Upper lobe of left lung (tissue), 6 donors: ENCODE results near the gene STARD10. TPM values are rescaled to one million over a fixed set of nuclear protein-coding genes. Genes with fewer than 3 reads are reported as not detected.
A peak's percentile ranks its signal among the peaks of the same experiment; 100 is the strongest.

Experiments
- ATAC-seq, 2 donors: fragments of 200-7000 bp; cut with Tn5 transposase; one replicate each; pipeline ENCODE4 v1.9.1; 2022; ENCODE audit warnings: mild to moderate bottlenecking in 2 of 2, moderate library complexity in 2 of 2; ENCODE audit not compliant: low FRiP score in 2 of 2
- DNase-seq, 2 donors: peaks; one replicate each; pipeline ENCODE4 v3.0.0-alpha.2; 2019 to 2020
- H3K27ac ChIP-seq, 4 donors: fragments of 200-600 bp; sonication (generic); one replicate each; pipeline ENCODE4 v1.5.1; 2016 to 2019
- H3K27me3 ChIP-seq, 4 donors: fragments of 200-600 bp; sonication (generic); one replicate each; pipeline ENCODE4 v1.5.1; 2017 to 2019
- H3K36me3 ChIP-seq, 4 donors: fragments of 200-600 bp; sonication (generic); one replicate each; pipeline ENCODE4 v1.5.1; 2016 to 2019
- H3K4me1 ChIP-seq, 4 donors: fragments of 200-600 bp; sonication (generic); one replicate each; pipeline ENCODE4 v1.5.1; 2018 to 2019
- H3K4me3 ChIP-seq, 4 donors: fragments of 200-600 bp; sonication (generic); one replicate each; pipeline ENCODE4 v1.5.1; 2017 to 2019; ENCODE audit warnings: mild to moderate bottlenecking in 2 of 4, moderate library complexity in 1 of 4
- H3K9me3 ChIP-seq, 4 donors: fragments of 200-600 bp; sonication (generic); one replicate each; pipeline ENCODE4 v1.5.1; 2018 to 2019
- EP300 ChIP-seq, 4 donors: sonication (generic); formaldehyde crosslinking; IDR thresholded peaks; one replicate each; pipeline ENCODE4 v1.5.1; 2017; ENCODE audit warnings: antibody characterized with exemption in 4 of 4, control low read depth in 2 of 4
- POLR2A ChIP-seq, 4 donors: fragments of 450-650 bp; IDR thresholded peaks; one replicate each; pipeline ENCODE4 v1.5.1; 2016 to 2017; ENCODE audit warnings: antibody characterized with exemption in 4 of 4, mild to moderate bottlenecking in 2 of 4
- POLR2AphosphoS5 ChIP-seq, 2 donors: sonication (generic); formaldehyde crosslinking; IDR thresholded peaks; one replicate each; pipeline ENCODE4 v1.5.1; 2017; ENCODE audit warnings: antibody characterized with exemption in 2 of 2
- WGBS, 2 donors: methylation state at CpG; one replicate each; pipeline ENCODE4 v1.1.5; 2017 to 2018; 5-methylcytosine and 5-hydroxymethylcytosine counted together
- total RNA-seq, 6 donors: library from RNA; depleted of rRNA in 4 of 6; stranded (reverse); fragments of >200 nt in 4 of 6; gene quantifications; one replicate each; pipeline versions ENCODE4 v1.1.0 to v1.2.1, GENCODE V29; 2016 to 2021
- TF ChIP-seq, protein P1 (sequence below), 6 experiments: fragments of 450-650 bp in 4 of 6; fragments of 200-600 bp in 2 of 6; sonication (generic) in 2 of 6; IDR thresholded peaks; one replicate each; pipeline ENCODE4 v1.5.1; 2016 to 2019; ENCODE audit warnings: antibody characterized with exemption in 6 of 6
- donor health status: DM: no; HTN: no; CAD: no; lungs with moderate emphysema.
- donor health status: DM: no; HTN: yes; CAD: no; lungs with severe emphysema.

The STARD10 gene
- total RNA-seq, 6 donors from 2014 or later = 93.2 to 227 (median 151) TPM

DNA sequence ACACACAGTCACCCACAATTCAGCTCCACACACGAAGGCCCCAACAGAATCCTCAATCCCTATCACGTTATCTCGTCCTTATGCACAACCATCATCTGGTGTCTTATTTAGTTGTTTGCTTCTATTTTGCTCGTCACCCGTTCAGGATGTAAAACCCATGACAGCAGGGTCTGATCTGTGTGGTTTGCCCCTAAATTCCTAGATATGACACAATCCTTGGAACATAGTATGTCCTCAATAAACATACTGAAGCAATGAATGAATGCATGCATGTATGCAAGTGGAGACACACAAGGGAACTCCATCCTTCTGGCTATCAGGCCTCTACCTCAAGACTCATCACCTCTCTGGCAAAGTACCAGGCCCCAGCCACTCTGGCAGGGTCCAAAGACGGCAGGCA, 20.2 kb downstream of the STARD10 start:
- H3K27ac ChIP-seq = no peak overlapping the region
- TF ChIP-seq POLR2AphosphoS5 (IDR thresholded peaks at IDR 0.05) (no peak), EP300 (IDR thresholded peaks at IDR 0.05) (no peak), POLR2A (IDR thresholded peaks at IDR 0.05) (no peak)
- TF ChIP-seq, protein P1, sequence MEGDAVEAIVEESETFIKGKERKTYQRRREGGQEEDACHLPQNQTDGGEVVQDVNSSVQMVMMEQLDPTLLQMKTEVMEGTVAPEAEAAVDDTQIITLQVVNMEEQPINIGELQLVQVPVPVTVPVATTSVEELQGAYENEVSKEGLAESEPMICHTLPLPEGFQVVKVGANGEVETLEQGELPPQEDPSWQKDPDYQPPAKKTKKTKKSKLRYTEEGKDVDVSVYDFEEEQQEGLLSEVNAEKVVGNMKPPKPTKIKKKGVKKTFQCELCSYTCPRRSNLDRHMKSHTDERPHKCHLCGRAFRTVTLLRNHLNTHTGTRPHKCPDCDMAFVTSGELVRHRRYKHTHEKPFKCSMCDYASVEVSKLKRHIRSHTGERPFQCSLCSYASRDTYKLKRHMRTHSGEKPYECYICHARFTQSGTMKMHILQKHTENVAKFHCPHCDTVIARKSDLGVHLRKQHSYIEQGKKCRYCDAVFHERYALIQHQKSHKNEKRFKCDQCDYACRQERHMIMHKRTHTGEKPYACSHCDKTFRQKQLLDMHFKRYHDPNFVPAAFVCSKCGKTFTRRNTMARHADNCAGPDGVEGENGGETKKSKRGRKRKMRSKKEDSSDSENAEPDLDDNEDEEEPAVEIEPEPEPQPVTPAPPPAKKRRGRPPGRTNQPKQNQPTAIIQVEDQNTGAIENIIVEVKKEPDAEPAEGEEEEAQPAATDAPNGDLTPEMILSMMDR (IDR thresholded peaks at IDR 0.05) = no peak
- WGBS, 2 donors = 78 to 84% methylated on average over 6 of the region's 6 CpGs
- no peak for DNase-seq
- H3K4me1 ChIP-seq = peaks cover 12 to 36% (median 26%) of the 10 kb centered on the region in 4 donors
- H3K9me3 ChIP-seq = no peaks in the 10 kb centered on the region
- no peak overlapping the region for H3K4me3 ChIP-seq
- no peak for ATAC-seq
- H3K27me3 ChIP-seq = no peaks in the 10 kb centered on the region
- no peaks in the 10 kb centered on the region for H3K36me3 ChIP-seq

DNA sequence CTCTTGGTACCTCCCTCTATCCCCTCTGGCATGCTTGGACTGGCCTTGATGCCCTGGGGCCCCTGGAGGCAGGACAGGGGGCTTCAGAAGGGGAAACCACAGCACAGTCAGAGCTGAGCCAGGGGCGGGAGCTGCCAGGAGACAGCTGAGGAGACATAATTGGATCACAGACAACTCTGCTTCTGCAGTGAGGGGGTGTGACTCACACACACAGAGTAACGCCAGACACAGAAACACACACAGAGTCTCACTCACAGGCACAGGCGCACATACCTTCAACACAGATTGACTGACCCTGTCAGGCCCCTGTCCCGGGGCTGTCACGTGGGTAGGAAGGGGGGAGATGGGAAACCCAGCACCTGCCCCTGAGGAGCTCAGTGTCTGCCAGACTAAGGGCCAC, 20.6 kb downstream of the STARD10 start:
- DNase-seq = no peak
- Histone ChIP-seq H3K4me3 (no peak overlapping the region), H3K27me3 (no peaks in the 10 kb centered on the region), H3K36me3 (no peaks in the 10 kb centered on the region), H3K4me1 (peaks cover 12 to 32% (median 24%) of the 10 kb centered on the region in 4 donors), H3K9me3 (no peaks in the 10 kb centered on the region), H3K27ac (no peak overlapping the region)
- TF ChIP-seq, protein P1 (IDR thresholded peaks at IDR 0.05) = no peak
- TF ChIP-seq POLR2A (IDR thresholded peaks at IDR 0.05) (no peak), EP300 (IDR thresholded peaks at IDR 0.05) (no peak), POLR2AphosphoS5 (IDR thresholded peaks at IDR 0.05) (no peak)
- 43 to 58% methylated on average over 5 of the region's 5 CpGs for whole genome bisulfite sequencing, 2 donors
- ATAC-seq = peak in 1 of 2 donors; percentile 83

GRCh38 chr11:72772059-72772458, 21.8 kb downstream of the STARD10 start:
- 90% methylated on average over 11 of the region's 12 CpGs; no CpG with 5 or more reads in 1 of the 2 donors for WGBS, 2 donors
- TF ChIP-seq EP300 (IDR thresholded peaks at IDR 0.05) (no peak), POLR2A (IDR thresholded peaks at IDR 0.05) (no peak), POLR2AphosphoS5 (IDR thresholded peaks at IDR 0.05) (no peak)
- TF ChIP-seq, protein P1 (IDR thresholded peaks at IDR 0.05) = no peak
- DNase-seq (peak in 1 of 2 donors; percentile 33), ATAC-seq (no peak)
- no peaks in the 10 kb centered on the region for H3K9me3 ChIP-seq
- no peak overlapping the region for H3K27ac ChIP-seq
- no peaks in the 10 kb centered on the region for H3K36me3 ChIP-seq
- no peaks in the 10 kb centered on the region for H3K27me3 ChIP-seq
- H3K4me1 ChIP-seq = peaks cover 6 to 19% (median 12%) of the 10 kb centered on the region in 4 donors
- no peak overlapping the region for H3K4me3 ChIP-seq

DNA sequence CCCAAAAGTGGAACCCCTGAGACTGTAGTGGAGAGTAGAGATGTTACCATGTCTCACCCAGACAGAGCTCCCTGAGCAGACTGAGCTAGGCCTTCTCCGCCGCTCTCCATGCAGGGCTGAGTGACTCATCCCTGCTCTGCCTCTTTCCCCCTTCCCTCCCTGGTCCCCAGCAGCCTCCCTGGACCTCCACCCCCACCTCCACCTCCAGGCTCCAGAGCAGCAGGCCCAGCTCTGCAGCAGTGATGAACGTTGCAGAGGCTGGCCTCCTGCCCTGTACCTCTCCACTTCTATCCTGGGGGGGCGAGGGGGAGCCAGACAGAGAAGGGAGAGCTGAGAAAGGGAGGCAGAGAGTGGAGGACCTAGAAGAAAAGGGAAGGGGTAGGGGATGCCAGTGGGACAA, 22.3 kb downstream of the STARD10 start:
- Histone ChIP-seq H3K27ac (no peak overlapping the region), H3K4me1 (peaks cover under 1 to 15% (median 7%) of the 10 kb centered on the region in 4 donors), H3K36me3 (no peaks in the 10 kb centered on the region), H3K27me3 (no peaks in the 10 kb centered on the region), H3K9me3 (no peaks in the 10 kb centered on the region), H3K4me3 (no peak overlapping the region)
- DNase-seq = no peak
- 75 to 82% methylated on average over 4 of the region's 4 CpGs for WGBS, 2 donors
- peak in 1 of 2 donors; percentile 63 for ATAC-seq
- TF ChIP-seq, protein P1 (IDR thresholded peaks at IDR 0.05) = no peak
- TF ChIP-seq POLR2AphosphoS5 (IDR thresholded peaks at IDR 0.05) = no peak
- TF ChIP-seq EP300 (IDR thresholded peaks at IDR 0.05) = no peak

GRCh38 chr11:72770799-72771198, 23.0 kb downstream of the STARD10 start:
- TF ChIP-seq EP300 (IDR thresholded peaks at IDR 0.05) (no peak), POLR2AphosphoS5 (IDR thresholded peaks at IDR 0.05) (no peak), POLR2A (IDR thresholded peaks at IDR 0.05) (no peak)
- TF ChIP-seq, protein P1 (IDR thresholded peaks at IDR 0.05) = no peak
- H3K9me3 ChIP-seq = no peaks in the 10 kb centered on the region
- H3K36me3 ChIP-seq = no peaks in the 10 kb centered on the region
- no peak overlapping the region for H3K4me3 ChIP-seq
- no peak for DNase-seq
- H3K27me3 ChIP-seq = no peaks in the 10 kb centered on the region
- peaks cover 0 to 15% (median 4%) of the 10 kb centered on the region in 4 donors for H3K4me1 ChIP-seq
- 78 to 89% methylated on average over 3 of the region's 3 CpGs for WGBS, 2 donors
- H3K27ac ChIP-seq = no peak overlapping the region
- ATAC-seq = no peak
